B cell (primary cell): ENCODE results near the gene UBB. TPM values are rescaled to one million over a fixed set of nuclear protein-coding genes. Genes with fewer than 3 reads are reported as not detected.
A peak's percentile ranks its signal among the peaks of the same experiment; 100 is the strongest.

Source experiments
- ATAC-seq: fragments of 200-7000 bp; cut with Tn5 transposase; one replicate; pipeline ENCODE4 v1.10.0; 2021; ENCODE audit warnings: low read depth, mild to moderate bottlenecking, moderate number of reproducible peaks, moderate library complexity
- CTCF ChIA-PET: fragments of 350-600 bp; sonication (Branson Sonifier 250); formaldehyde crosslinking; loops from one replicate; lab custom pipeline; 2021; ENCODE audit warnings: antibody characterized with exemption, inconsistent platforms; lab: Charles Lee
- POLR2A ChIA-PET: fragments of 350-600 bp; sonication (Branson Sonifier 250); formaldehyde crosslinking; loops from one replicate; lab custom pipeline; 2021; ENCODE audit warnings: antibody characterized with exemption; lab: Charles Lee
- DNase-seq: peaks from one replicate; pipeline ENCODE4 v3.0.0; 2013
- H2AFZ ChIP-seq: 2 replicates; pipeline ENCODE4 v1.6.1; 2012; ENCODE audit warnings: mild to moderate bottlenecking, low read depth, low read length; ENCODE audit not compliant: insufficient read depth, poor library complexity, severe bottlenecking
- H3K27ac ChIP-seq, 2 donors: 1 replicate in 1 of 2; 2 replicates in 1 of 2; pipeline ENCODE4 v1.5.1; 2012 to 2013; ENCODE audit warnings: low read length in 2 of 2, mild to moderate bottlenecking in 2 of 2, moderate library complexity in 1 of 2
- H3K27me3 ChIP-seq, 4 experiments: fragments of 200-600 bp in 1 of 4; sonication (generic) in 1 of 4; replicated peaks in 1 of 4; 1 replicate in 2 of 4; 2 replicates in 2 of 4; pipeline versions ENCODE4 v1.6.1 to v1.7.0; 2013 to 2016; ENCODE audit warnings: low read length in 3 of 4, mild to moderate bottlenecking in 2 of 4, mixed read lengths in 1 of 4, moderate library complexity in 1 of 4; ENCODE audit not compliant: insufficient read depth in 4 of 4, control insufficient read depth in 3 of 4; ENCODE audit errors: control extremely low read depth in 1 of 4
- H3K36me3 ChIP-seq, 2 experiments: replicated peaks in 1 of 2; 1 replicate in 1 of 2; 2 replicates in 1 of 2; pipeline versions ENCODE4 v1.6.1 to v1.7.1; 2013; ENCODE audit warnings: low read length in 1 of 2; ENCODE audit not compliant: insufficient read depth in 2 of 2, control insufficient read depth in 1 of 2; ENCODE audit errors: control extremely low read depth in 1 of 2, extremely low read depth in 1 of 2
- H3K4me1 ChIP-seq, 2 donors: fragments of 200-600 bp in 1 of 2; sonication (generic) in 1 of 2; 1 replicate in 1 of 2; 2 replicates in 1 of 2; pipeline versions ENCODE4 v1.5.1 to v1.6.1; 2013 to 2017; ENCODE audit warnings: low read length in 2 of 2; ENCODE audit not compliant: control insufficient read depth in 2 of 2, insufficient read depth in 2 of 2
- H3K4me2 ChIP-seq: replicated peaks from 2 replicates; pipeline ENCODE3; 2012; ENCODE audit warnings: mild to moderate bottlenecking, low read depth, low read length; ENCODE audit not compliant: poor library complexity, severe bottlenecking
- H3K4me3 ChIP-seq, 5 experiments: fragments of 200-600 bp in 1 of 5; sonication (generic) in 1 of 5; 1 replicate in 3 of 5; 2 replicates in 2 of 5; pipeline versions ENCODE4 v1.5.1 to v1.7.0; 2011 to 2016; ENCODE audit warnings: low read length in 4 of 5, mild to moderate bottlenecking in 4 of 5, low read depth in 2 of 5, control low read depth in 1 of 5, moderate library complexity in 1 of 5; ENCODE audit not compliant: insufficient read depth in 1 of 5; ENCODE audit errors: control extremely low read depth in 1 of 5, extremely low read depth in 1 of 5
- H3K79me2 ChIP-seq: fragments of 200-600 bp; sonication (generic); one replicate; pipeline ENCODE4 v1.6.0; 2016; ENCODE audit warnings: low read length; ENCODE audit not compliant: control insufficient read depth, insufficient read depth
- H3K9ac ChIP-seq: fragments of 200-600 bp; sonication (generic); 2 replicates; pipeline ENCODE4 v1.6.1; 2017; ENCODE audit warnings: mild to moderate bottlenecking, low read length, moderate library complexity
- H3K9me3 ChIP-seq, 3 donors: one replicate each; pipeline versions ENCODE4 v1.6.1 to v1.7.1; 2013; ENCODE audit warnings: low read length in 2 of 3; ENCODE audit not compliant: control insufficient read depth in 2 of 3, insufficient read depth in 1 of 3; ENCODE audit errors: control extremely low read depth in 1 of 3
- H4K20me1 ChIP-seq: 2 replicates; pipeline ENCODE4 v1.6.0; 2012; ENCODE audit warnings: mild to moderate bottlenecking, low read length; ENCODE audit not compliant: insufficient read depth, control insufficient read depth, poor library complexity, severe bottlenecking
- H3K27ac Mint-ChIP-seq: one replicate; pipeline ENCODE4 v1.8.0; 2021; ENCODE audit warnings: mixed read lengths
- H3K27me3 Mint-ChIP-seq: one replicate; pipeline ENCODE4 v1.8.0; 2021; ENCODE audit warnings: mixed read lengths
- H3K4me1 Mint-ChIP-seq: one replicate; pipeline ENCODE4 v1.8.0; 2021; ENCODE audit warnings: mixed read lengths
- H3K4me3 Mint-ChIP-seq: one replicate; pipeline ENCODE4 v1.8.0; 2021; ENCODE audit warnings: mixed read lengths
- H3K9me3 Mint-ChIP-seq: one replicate; pipeline ENCODE4 v1.8.0; 2022; ENCODE audit warnings: mixed read lengths; ENCODE audit not compliant: insufficient read depth
- EZH2 ChIP-seq: IDR thresholded peaks from 2 replicates; pipeline ENCODE4 v1.6.1; 2012; ENCODE audit warnings: borderline replicate concordance, low read depth, mild to moderate bottlenecking, moderate library complexity, low read length; ENCODE audit not compliant: insufficient read depth, poor library complexity, severe bottlenecking
- WGBS: methylation state at CpG from one replicate; pipeline ENCODE4 v1.1.5; 2013; ENCODE audit warnings: missing lambda C conversion rate; ENCODE audit not compliant: insufficient coverage; 5-methylcytosine and 5-hydroxymethylcytosine counted together
- intact Hi-C: fragments of 100-400 bp; cut with micrococcal nuclease; formaldehyde crosslinking; loops from one replicate; pipeline ENCODE4 v1.10.0; 2022
- polyA plus RNA-seq: library from polyadenylated mRNA; depleted of rRNA; stranded (reverse); fragments of >200 nt; gene quantifications from 2 replicates; pipeline ENCODE4 v1.2.3, GENCODE V29; 2012
- total RNA-seq, 2 donors: library from RNA; stranded (reverse); fragments of 120-200 nt in 1 of 2; gene quantifications; 1 replicate in 1 of 2; 2 replicates in 1 of 2; pipeline versions ENCODE4 v1.2.3 to v1.2.4, GENCODE V29; 2013 to 2022
- TF ChIP-seq, protein P1 (sequence below): fragments of 200-600 bp; IDR thresholded peaks from one replicate; pipeline ENCODE4 v1.8.0; 2022; ENCODE audit warnings: antibody characterized with exemption, mild to moderate bottlenecking

The UBB gene
- total and polyA plus RNA-seq, 2 donors (not counting 1 experiment from before 2014, with no cell fraction given), result 769 to 1,866 TPM

GRCh38 chr17:16427020-16427419 lies 46.1 kb downstream of the UBB start:
- H3K4me3 Mint-ChIP-seq, result no peak overlapping the region
- intact Hi-C loops, result no loop called here
- H3K27ac Mint-ChIP-seq, result no peak overlapping the region
- no peak overlapping the region for H3K9ac ChIP-seq
- H3K27me3 ChIP-seq, result no peaks in the 10 kb centered on the region
- CTCF ChIA-PET, result interaction anchor here (0.6 to 2.3 kb wide), 7 partner anchors 8 to 96 kb away, joined by 3 to 17 read pairs (median 8); partner anchors contain the start of gene TRPV2
- H3K27ac ChIP-seq, result no peak overlapping the region
- H3K4me1 Mint-ChIP-seq, result no peaks in the 10 kb centered on the region
- H2AFZ ChIP-seq, result no peak overlapping the region
- H3K4me2 ChIP-seq, result no peak overlapping the region
- 98% methylated on average over 3 of the region's 3 CpGs for WGBS
- POLR2A ChIA-PET, result no interaction called here
- no peaks in the 10 kb centered on the region for H3K4me1 ChIP-seq
- no peak for DNase-seq
- no peaks in the 10 kb centered on the region for H3K27me3 Mint-ChIP-seq
- no peak overlapping the region for H3K4me3 ChIP-seq
- H3K9me3 ChIP-seq, result no peaks in the 10 kb centered on the region
- H4K20me1 ChIP-seq, result peaks cover 7% of the 10 kb centered on the region
- H3K9me3 Mint-ChIP-seq, result no peaks in the 10 kb centered on the region
- no peak for ATAC-seq
- TF ChIP-seq EZH2, result no peak
- TF ChIP-seq, protein P1, sequence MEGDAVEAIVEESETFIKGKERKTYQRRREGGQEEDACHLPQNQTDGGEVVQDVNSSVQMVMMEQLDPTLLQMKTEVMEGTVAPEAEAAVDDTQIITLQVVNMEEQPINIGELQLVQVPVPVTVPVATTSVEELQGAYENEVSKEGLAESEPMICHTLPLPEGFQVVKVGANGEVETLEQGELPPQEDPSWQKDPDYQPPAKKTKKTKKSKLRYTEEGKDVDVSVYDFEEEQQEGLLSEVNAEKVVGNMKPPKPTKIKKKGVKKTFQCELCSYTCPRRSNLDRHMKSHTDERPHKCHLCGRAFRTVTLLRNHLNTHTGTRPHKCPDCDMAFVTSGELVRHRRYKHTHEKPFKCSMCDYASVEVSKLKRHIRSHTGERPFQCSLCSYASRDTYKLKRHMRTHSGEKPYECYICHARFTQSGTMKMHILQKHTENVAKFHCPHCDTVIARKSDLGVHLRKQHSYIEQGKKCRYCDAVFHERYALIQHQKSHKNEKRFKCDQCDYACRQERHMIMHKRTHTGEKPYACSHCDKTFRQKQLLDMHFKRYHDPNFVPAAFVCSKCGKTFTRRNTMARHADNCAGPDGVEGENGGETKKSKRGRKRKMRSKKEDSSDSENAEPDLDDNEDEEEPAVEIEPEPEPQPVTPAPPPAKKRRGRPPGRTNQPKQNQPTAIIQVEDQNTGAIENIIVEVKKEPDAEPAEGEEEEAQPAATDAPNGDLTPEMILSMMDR, result no peak
- H3K36me3 ChIP-seq, result peaks cover 2 to 54% of the 10 kb centered on the region in 2 experiments
- peaks cover 3% of the 10 kb centered on the region for H3K79me2 ChIP-seq

GRCh38 chr17:16428098-16428882 lies 47.4 kb downstream of the UBB start:
- Histone ChIP-seq H3K27me3 (no peaks in the 10 kb centered on the region), H3K9ac (no peak overlapping the region), H2AFZ (no peak overlapping the region), H3K79me2 (no peaks in the 10 kb centered on the region), H3K4me3 (no peak overlapping the region), H3K36me3 (peaks cover 2 to 45% of the 10 kb centered on the region in 2 experiments), H3K4me1 (no peaks in the 10 kb centered on the region), H3K4me2 (no peak overlapping the region), H3K9me3 (no peaks in the 10 kb centered on the region), H4K20me1 (peaks cover 7% of the 10 kb centered on the region), H3K27ac (no peak overlapping the region)
- 88% methylated on average over 6 of the region's 15 CpGs for WGBS
- H3K4me1 Mint-ChIP-seq, result no peaks in the 10 kb centered on the region
- no peak for DNase-seq
- intact Hi-C loops, result no loop called here
- CTCF ChIA-PET, result interaction anchor here (1.1 to 2.3 kb wide), 8 partner anchors 9 to 94 kb away, joined by 3 to 17 read pairs (median 6); partner anchors contain the start of gene TRPV2
- no peak for TF ChIP-seq EZH2
- TF ChIP-seq, protein P1, result peak; percentile 39
- ATAC-seq, result peak; percentile 67
- H3K9me3 Mint-ChIP-seq, result no peaks in the 10 kb centered on the region
- no peak overlapping the region for H3K27ac Mint-ChIP-seq
- H3K27me3 Mint-ChIP-seq, result no peaks in the 10 kb centered on the region
- POLR2A ChIA-PET, result interaction anchor here (1.6 kb wide), 1 partner anchor 12 kb away, joined by 7 read pairs; the partner anchor contains the start of gene TRPV2
- H3K4me3 Mint-ChIP-seq, result no peak overlapping the region
